HG03575 (cell line): ENCODE measurements around the gene FAM204A.

ENCODE experiments used
- ATAC-seq: cut with Tn5 transposase; IDR thresholded peaks from one replicate; pipeline ENCODE4 v1.9.1; 2021; ENCODE audit not compliant: unreplicated experiment, insufficient number of reproducible peaks, low FRiP score; ENCODE audit errors: extremely low read depth

Gene FAM204A

GRCh38 chr10:118290471-118290995, 51.6 kb downstream of the FAM204A start:
- no peak for ATAC-seq

GRCh38 chr10:118287076-118287806, 54.9 kb downstream of the FAM204A start:
- no peak for ATAC-seq

GRCh38 chr10:118286051-118286838, 55.9 kb downstream of the FAM204A start:
- ATAC-seq = no peak

- no peak for ATAC-seq
Measured at GRCh38 chr10:118282670-118283069, 59.5 kb downstream of the FAM204A start.

- no peak for ATAC-seq
Measured at GRCh38 chr10:118278649-118279048, 63.5 kb downstream of the FAM204A start.

DNA sequence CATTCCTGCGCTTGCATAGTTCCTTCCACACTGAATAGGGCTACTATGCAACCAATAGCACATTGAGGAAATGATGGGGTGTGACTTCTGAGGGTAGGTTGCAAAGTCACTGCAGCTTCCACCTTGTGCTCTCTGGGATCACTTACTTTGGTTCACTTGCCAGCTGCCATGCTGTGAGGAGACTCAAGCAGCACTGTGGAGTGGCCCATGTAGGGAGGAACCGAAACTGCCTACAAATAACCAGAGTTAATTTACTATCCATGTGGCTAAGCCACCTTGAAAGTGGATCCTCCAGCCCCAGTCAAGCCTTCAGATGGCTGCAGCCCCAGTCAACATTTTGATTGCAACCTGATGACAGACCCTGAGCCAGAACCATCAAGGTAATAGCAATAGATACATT, 64.3 kb downstream of the FAM204A start:
- ATAC-seq = no peak

- ATAC-seq = no peak
Measured at GRCh38 chr10:118276727-118277126, 65.4 kb downstream of the FAM204A start.

- no peak for ATAC-seq
Measured at GRCh38 chr10:118276204-118276603, 65.9 kb downstream of the FAM204A start.

- ATAC-seq = no peak
Measured at GRCh38 chr10:118273662-118274061, 68.5 kb downstream of the FAM204A start.

DNA sequence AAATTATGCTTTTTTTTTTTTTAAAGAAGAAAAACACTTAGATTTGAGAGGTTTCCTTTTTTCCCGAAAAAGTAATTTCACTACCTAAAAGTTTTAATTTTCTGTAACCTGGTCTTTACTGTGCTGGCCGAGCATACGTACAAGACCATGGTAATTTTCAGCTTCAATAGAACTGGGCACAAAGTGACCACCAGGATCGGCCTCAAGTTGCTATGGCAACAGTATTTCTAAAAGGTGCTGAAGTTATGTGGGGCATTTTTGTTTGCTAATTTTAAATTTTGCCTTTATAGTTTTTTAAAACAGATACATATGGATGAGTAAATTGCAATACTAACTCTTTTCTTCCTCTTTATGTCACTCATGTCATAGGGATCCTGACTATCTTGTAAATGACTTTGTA, 69.4 kb downstream of the FAM204A start:
- ATAC-seq = no peak

DNA sequence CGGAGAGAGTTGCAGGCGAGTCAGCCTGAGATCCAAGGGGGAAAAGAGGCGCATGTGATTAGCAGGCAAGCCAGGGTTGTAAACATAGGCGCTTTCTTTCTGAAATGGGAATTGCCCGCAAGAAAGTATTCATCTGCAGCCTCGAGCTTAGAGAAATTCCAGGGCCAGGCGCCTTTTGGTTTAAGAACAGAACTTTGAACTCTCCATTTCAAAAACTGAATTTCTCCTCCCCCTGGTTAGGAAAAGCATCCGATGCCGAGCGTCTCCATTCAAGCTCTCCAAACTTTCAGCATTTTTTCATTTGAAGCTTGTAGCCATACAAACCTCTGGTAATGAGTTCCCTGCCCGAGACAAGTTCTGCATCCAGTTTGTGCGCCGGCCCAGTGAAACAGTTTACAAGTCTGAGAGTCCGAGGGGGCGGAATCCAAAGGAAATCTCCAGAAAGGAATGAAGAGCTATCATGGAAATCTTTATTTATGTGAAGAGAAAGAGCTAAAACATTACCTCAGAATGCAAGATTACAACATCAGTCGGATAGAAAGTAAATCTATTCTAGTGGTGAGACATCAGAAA, 69.9 kb downstream of the FAM204A start:
- no peak for ATAC-seq

DNA sequence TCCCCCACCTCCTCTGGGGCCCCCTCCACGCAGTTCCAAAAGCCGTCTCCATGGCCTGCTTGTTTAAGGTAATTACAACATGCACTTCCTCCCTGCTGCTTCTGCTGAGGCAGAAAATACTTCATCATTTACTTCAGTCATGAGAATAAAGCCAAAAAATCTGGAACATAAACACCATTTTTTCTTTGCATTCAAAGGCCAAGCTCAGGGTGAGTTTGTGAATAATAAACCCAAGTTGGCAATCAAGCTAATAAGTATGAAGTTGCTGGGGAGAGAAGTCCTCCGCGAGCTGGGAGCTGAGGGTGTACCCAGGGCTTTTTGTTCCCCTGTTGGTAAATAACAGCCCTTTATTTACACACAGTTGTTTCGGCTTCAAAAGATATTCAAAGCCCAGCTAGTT, 70.5 kb downstream of the FAM204A start:
- ATAC-seq = no peak

GRCh38 chr10:118266098-118266748, 75.9 kb downstream of the FAM204A start:
- no peak for ATAC-seq

- no peak for ATAC-seq
Measured at GRCh38 chr10:118264838-118265470, 77.2 kb downstream of the FAM204A start.

DNA sequence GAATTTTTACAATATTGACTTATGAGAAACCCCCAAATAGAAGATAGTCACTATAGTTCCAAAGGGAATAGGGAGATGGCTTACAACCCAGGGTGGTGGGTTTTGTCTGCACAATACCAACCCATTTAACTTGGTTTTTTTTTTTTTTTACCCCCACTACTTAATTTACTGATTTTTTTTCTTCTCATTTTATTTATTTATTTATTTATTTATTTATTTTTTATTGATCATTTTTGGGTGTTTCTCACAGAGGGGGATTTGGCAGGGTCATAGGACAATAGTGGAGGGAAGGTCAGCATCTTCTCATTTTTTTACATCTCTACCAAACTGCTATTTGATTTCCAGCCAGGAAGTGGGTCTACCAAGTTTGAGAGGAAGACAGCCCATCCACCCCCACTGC, 77.9 kb downstream of the FAM204A start:
- ATAC-seq = no peak

DNA sequence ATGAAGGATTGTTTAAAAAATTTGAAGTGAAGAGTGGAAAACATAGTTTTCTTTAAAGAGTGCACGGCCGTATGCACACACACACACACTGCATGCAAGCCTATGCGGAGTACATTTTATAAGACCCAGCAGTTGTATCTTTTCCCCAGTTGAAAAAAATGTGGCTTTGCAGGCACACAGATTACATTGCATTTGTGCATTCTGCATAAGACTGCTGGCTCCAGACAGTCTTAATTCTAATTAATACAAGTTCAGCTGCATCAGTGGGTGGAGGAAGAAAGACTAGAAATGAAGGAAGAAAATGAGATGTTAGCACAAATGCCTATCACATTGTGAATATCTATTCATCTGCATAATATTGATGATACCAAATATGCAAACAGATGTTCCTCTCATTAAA, 79.6 kb downstream of the FAM204A start:
- ATAC-seq = no peak

GRCh38 chr10:118259288-118259906, 82.7 kb downstream of the FAM204A start:
- ATAC-seq = no peak

DNA sequence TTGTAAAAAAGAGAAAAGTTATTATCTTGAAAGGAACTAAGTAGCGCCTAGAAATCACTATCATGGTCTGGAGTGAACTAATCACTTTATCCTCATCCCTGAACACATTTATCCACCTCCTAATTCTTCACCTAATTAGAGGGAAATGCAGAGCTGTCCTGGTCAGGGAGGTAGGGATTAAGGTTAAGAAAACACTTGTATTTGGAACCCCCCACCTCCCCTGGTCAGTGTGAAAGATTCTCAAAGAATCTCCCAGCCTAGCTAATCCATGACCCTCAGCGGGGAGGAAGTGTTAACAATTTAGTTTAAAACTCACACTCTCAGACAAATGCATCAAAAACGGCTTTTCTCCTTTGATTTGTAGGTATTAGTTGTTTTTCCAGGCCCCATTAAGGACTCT, 83.8 kb downstream of the FAM204A start:
- ATAC-seq = no peak
